HG02938 (cell line): ENCODE data around the gene SPRR3.

ENCODE experiments used
- ATAC-seq: cut with Tn5 transposase; IDR thresholded peaks from one replicate; pipeline ENCODE4 v1.9.1; 2021; ENCODE audit warnings: mild to moderate bottlenecking, moderate library complexity; ENCODE audit not compliant: unreplicated experiment

Gene SPRR3

GRCh38 chr1:153049211-153049610 lies 47.7 kb downstream of the SPRR3 start:
- ATAC-seq = no peak
